Esophagus squamous epithelium (tissue), 5 donors: Measurements from ENCODE around the gene P3R3URF. TPM values are rescaled to one million over a fixed set of nuclear protein-coding genes. Genes with fewer than 3 reads are reported as not detected.

Source experiments
- DNase-seq: peaks from one replicate; lab custom pipeline; 2025; lab: John Stamatoyannopoulos, UW
- H3K27ac ChIP-seq, 4 donors: fragments of 200-600 bp; sonication (generic); one replicate each; pipeline ENCODE4 v1.5.1; 2016 to 2019; ENCODE audit warnings: mild to moderate bottlenecking in 1 of 4
- H3K27me3 ChIP-seq, 4 donors: fragments of 200-600 bp; sonication (generic); 1 replicate in 3 of 4; 2 replicates in 1 of 4; pipeline versions ENCODE4 v1.5.1 to v1.6.0; 2017 to 2021; ENCODE audit warnings: antibody characterized with exemption in 1 of 4
- H3K36me3 ChIP-seq, 3 donors: fragments of 200-600 bp; sonication (generic); one replicate each; pipeline ENCODE4 v1.5.1; 2016 to 2019
- H3K4me1 ChIP-seq, 3 donors: fragments of 200-600 bp; sonication (generic); one replicate each; pipeline ENCODE4 v1.5.1; 2017 to 2019
- H3K4me3 ChIP-seq, 4 donors: fragments of 200-600 bp; sonication (generic); 1 replicate in 3 of 4; 2 replicates in 1 of 4; pipeline ENCODE4 v1.5.1; 2016 to 2019; ENCODE audit warnings: mild to moderate bottlenecking in 2 of 4, moderate library complexity in 1 of 4
- H3K9me3 ChIP-seq, 3 donors: fragments of 200-600 bp; sonication (generic); one replicate each; pipeline ENCODE4 v1.5.1; 2016 to 2019
- CTCF ChIP-seq, 6 experiments: fragments of 450-650 bp in 4 of 6; fragments of 200-600 bp in 2 of 6; sonication (generic) in 2 of 6; IDR thresholded peaks; one replicate each; pipeline ENCODE4 v1.5.1; 2016 to 2019; ENCODE audit warnings: antibody characterized with exemption in 6 of 6, mild to moderate bottlenecking in 4 of 6, moderate library complexity in 4 of 6
- POLR2A ChIP-seq, 4 donors: fragments of 450-650 bp; IDR thresholded peaks; one replicate each; pipeline ENCODE4 v1.6.1; 2017; ENCODE audit warnings: antibody characterized with exemption in 4 of 4, mild to moderate bottlenecking in 4 of 4, moderate library complexity in 3 of 4
- WGBS, 2 donors: methylation state at CpG; one replicate each; pipeline ENCODE4 v1.1.5; 2018; 5-methylcytosine and 5-hydroxymethylcytosine counted together
- intact Hi-C: fragments of 100-400 bp; cut with DNase I; formaldehyde crosslinking; loops from one replicate; pipeline ENCODE4 v1.15.0; 2022
- total RNA-seq, 4 donors: library from RNA; depleted of rRNA; stranded (reverse); fragments of >200 nt; gene quantifications; one replicate each; pipeline ENCODE4 v1.1.0, GENCODE V29; 2016
- donor health status: DM: yes; HTN: yes; CAD: no.

The P3R3URF gene
- total RNA-seq, 4 donors from 2014 or later = not detected

DNA sequence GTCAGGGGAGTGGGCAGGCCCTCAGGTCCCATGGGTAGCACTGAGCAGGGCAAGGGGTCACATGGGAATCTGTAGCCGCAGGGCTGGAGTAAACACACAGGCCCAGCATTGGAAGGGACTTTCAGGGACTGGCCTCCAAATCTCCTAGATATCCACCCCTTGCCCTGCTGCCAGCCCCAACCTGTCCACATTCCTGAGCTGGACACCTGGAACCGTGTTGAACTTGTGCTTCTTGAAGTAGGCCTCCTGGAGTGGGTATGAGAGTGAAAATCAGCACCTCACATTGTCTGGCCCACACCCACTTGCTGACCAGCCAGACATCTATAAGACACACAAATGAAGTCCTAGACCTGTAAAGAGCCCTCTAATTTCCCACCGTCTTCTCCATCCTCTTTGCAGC, 14.3 kb upstream of the P3R3URF start:
- no peak overlapping the region for H3K27ac ChIP-seq
- no peak for TF ChIP-seq POLR2A (IDR thresholded peaks at IDR 0.05)
- TF ChIP-seq CTCF (IDR thresholded peaks at IDR 0.05) = no peak
- peaks cover 19 to 78% (median 26%) of the 10 kb centered on the region in 3 donors for H3K36me3 ChIP-seq
- DNase-seq = no peak
- intact Hi-C loops = no loop called here
- no peaks in the 10 kb centered on the region for H3K9me3 ChIP-seq
- H3K4me1 ChIP-seq = peaks cover 3 to 27% (median 16%) of the 10 kb centered on the region in 3 donors
- H3K4me3 ChIP-seq = no peak overlapping the region
- H3K27me3 ChIP-seq = no peaks in the 10 kb centered on the region
- 54 to 64% methylated on average over 2 to 3 of the region's 3 CpGs for WGBS, 2 donors

DNA sequence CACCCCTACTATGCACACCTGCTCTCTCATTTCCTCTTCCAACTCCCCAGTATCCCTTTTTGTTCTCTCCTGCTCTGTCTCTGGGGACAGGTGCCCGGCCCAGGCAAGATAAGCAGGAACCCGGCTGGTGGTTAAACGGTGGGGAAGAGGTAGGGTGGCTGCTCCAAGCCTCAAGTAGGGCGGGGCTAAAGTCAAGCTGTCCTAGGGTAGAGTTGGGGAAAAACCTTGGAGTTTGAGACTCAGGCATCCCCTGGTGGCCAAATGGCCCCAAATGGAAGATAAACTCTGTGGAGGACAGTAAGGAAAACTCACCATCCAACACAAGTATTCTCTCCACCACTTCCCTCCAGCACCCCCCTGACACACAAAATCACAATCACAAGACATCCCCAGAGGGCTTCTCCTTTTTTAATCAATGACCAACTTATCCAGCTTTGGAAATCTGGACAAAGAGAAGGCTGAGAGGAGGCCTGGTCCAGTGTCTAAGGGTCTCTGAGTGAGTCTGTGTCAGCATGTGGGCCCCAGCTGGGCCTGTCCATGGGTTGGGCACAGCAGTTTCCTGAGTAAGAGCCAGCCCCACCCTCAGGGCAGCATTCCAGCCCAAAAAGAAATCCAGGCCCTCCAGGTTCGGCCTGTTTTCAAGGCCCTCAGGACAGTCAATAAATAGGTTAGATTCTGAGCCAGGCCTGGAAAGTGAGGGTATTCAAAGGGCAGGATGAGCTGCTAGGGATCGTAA, 12.2 kb upstream of the P3R3URF start:
- no peak for TF ChIP-seq CTCF (IDR thresholded peaks at IDR 0.05)
- no peak for TF ChIP-seq POLR2A (IDR thresholded peaks at IDR 0.05)
- H3K36me3 ChIP-seq = peaks cover 17 to 58% (median 18%) of the 10 kb centered on the region in 3 donors
- no peak overlapping the region for H3K4me3 ChIP-seq
- no peaks in the 10 kb centered on the region for H3K27me3 ChIP-seq
- no peak for DNase-seq
- peaks cover 14 to 48% (median 32%) of the 10 kb centered on the region in 3 donors for H3K4me1 ChIP-seq
- intact Hi-C loops = no loop called here
- no peaks in the 10 kb centered on the region for H3K9me3 ChIP-seq
- peak overlapping the region; percentile 18 to 65 (median 59) for H3K27ac ChIP-seq
- WGBS, 2 donors = 44 to 45% methylated on average over 4 to 6 of the region's 6 CpGs

GRCh38 chr1:46187106-46187869, 11.0 kb upstream of the P3R3URF start:
- no peaks in the 10 kb centered on the region for H3K9me3 ChIP-seq
- H3K4me1 ChIP-seq = peaks cover 21 to 59% (median 44%) of the 10 kb centered on the region in 3 donors
- TF ChIP-seq CTCF (IDR thresholded peaks at IDR 0.05) (no peak), POLR2A (IDR thresholded peaks at IDR 0.05) (no peak)
- DNase-seq = no peak
- H3K4me3 ChIP-seq = no peak overlapping the region
- intact Hi-C loops = no loop called here
- H3K36me3 ChIP-seq = peaks cover 5 to 47% (median 9%) of the 10 kb centered on the region in 3 donors
- 56 to 76% methylated on average over 5 of the region's 8 CpGs for WGBS, 2 donors
- no peaks in the 10 kb centered on the region for H3K27me3 ChIP-seq
- H3K27ac ChIP-seq = peak overlapping the region in 1 of 4 donors; percentile 13

- Histone ChIP-seq H3K4me3 (no peak overlapping the region), H3K36me3 (peaks cover 0 to 35% (median 5%) of the 10 kb centered on the region in 3 donors), H3K4me1 (peaks cover 21 to 69% (median 51%) of the 10 kb centered on the region in 3 donors), H3K9me3 (no peaks in the 10 kb centered on the region), H3K27me3 (no peaks in the 10 kb centered on the region), H3K27ac (peak overlapping the region in 1 of 4 donors; percentile 19)
- WGBS, 2 donors = 88 to 91% methylated on average over 2 of the region's 2 CpGs
- no peak for TF ChIP-seq POLR2A (IDR thresholded peaks at IDR 0.05)
- TF ChIP-seq CTCF (IDR thresholded peaks at IDR 0.05) = no peak
- DNase-seq = no peak
- intact Hi-C loops = no loop called here
Observed at GRCh38 chr1:46186076-46186475, 9.8 kb upstream of the P3R3URF start.
